Activated B cell treated with CpG ODN at 0.5 μM for 24 hours (primary cell): ENCODE results near the gene MCTS1. TPM values are rescaled to one million over a fixed set of nuclear protein-coding genes. Genes with fewer than 3 reads are reported as not detected.
"Not testable (repeated sequence)": the region's sequence is repeated elsewhere in the genome, so short reads cannot be mapped to it uniquely, and the experiment has no call there.

Source experiments
- ATAC-seq: fragments of 200-7000 bp; cut with Tn5 transposase; one replicate; pipeline ENCODE4 v1.10.0; 2021; ENCODE audit warnings: low read depth, mild to moderate bottlenecking, moderate library complexity
- CTCF ChIA-PET: fragments of 350-600 bp; sonication (Branson Sonifier 250); formaldehyde crosslinking; loops from one replicate; lab custom pipeline; 2021; ENCODE audit warnings: antibody characterized with exemption; lab: Charles Lee
- POLR2A ChIA-PET: fragments of 350-600 bp; sonication (Branson Sonifier 250); formaldehyde crosslinking; loops from one replicate; lab custom pipeline; 2021; ENCODE audit warnings: antibody characterized with exemption; lab: Charles Lee
- DNase-seq: peaks from one replicate; pipeline ENCODE4 v3.0.0; 2022
- H3K27ac Mint-ChIP-seq: one replicate; pipeline ENCODE4 v1.8.0; 2020; ENCODE audit warnings: mixed read lengths
- H3K27me3 Mint-ChIP-seq: one replicate; pipeline ENCODE4 v1.8.0; 2021; ENCODE audit warnings: mixed read lengths
- H3K36me3 Mint-ChIP-seq: one replicate; pipeline ENCODE4 v1.8.0; 2021; ENCODE audit warnings: low read depth, mixed read lengths
- H3K4me1 Mint-ChIP-seq: one replicate; pipeline ENCODE4 v1.8.0; 2021; ENCODE audit warnings: mixed read lengths
- H3K4me3 Mint-ChIP-seq: one replicate; pipeline ENCODE4 v1.8.0; 2020; ENCODE audit warnings: mild to moderate bottlenecking, mixed read lengths
- H3K9me3 Mint-ChIP-seq: one replicate; pipeline ENCODE4 v1.8.0; 2020; ENCODE audit warnings: mixed read lengths
- CTCF ChIP-seq: fragments of 200-600 bp; IDR thresholded peaks from one replicate; pipeline ENCODE4 v1.8.0; 2022; ENCODE audit warnings: antibody characterized with exemption, mild to moderate bottlenecking
- intact Hi-C: fragments of 100-400 bp; cut with micrococcal nuclease; formaldehyde crosslinking; loops from one replicate; pipeline ENCODE4 v1.15.1; 2024
- total RNA-seq: library from RNA; stranded (reverse); gene quantifications from 2 replicates; pipeline ENCODE4 v1.2.3, GENCODE V29; 2022

The MCTS1 gene
- total RNA-seq, 1 donor from 2014 or later = 45.1 TPM

- no peak overlapping the region for H3K4me3 Mint-ChIP-seq
- intact Hi-C loops = no loop called here
- DNase-seq (no peak), ATAC-seq (no peak)
- no peaks in the 10 kb centered on the region for H3K9me3 Mint-ChIP-seq
- H3K36me3 Mint-ChIP-seq = no peaks in the 10 kb centered on the region
- no peaks in the 10 kb centered on the region for H3K4me1 Mint-ChIP-seq
- CTCF ChIA-PET = no interaction called here
- no peak overlapping the region for H3K27ac Mint-ChIP-seq
- H3K27me3 Mint-ChIP-seq = no peaks in the 10 kb centered on the region
- POLR2A ChIA-PET = interaction anchor here (0.7 kb wide), 1 partner anchor 53 kb away, joined by 3 read pairs; no protein-coding TSS in a partner anchor
- TF ChIP-seq CTCF = no peak
Observed at GRCh38 chrX:120642871-120643270, 39.0 kb downstream of the MCTS1 start.

GRCh38 chrX:120647127-120647526 lies 43.2 kb downstream of the MCTS1 start:
- no peak overlapping the region for H3K27ac Mint-ChIP-seq
- CTCF ChIA-PET = no interaction called here
- no peak for ATAC-seq

GRCh38 chrX:120652256-120652655 lies 48.4 kb downstream of the MCTS1 start:
- H3K36me3 Mint-ChIP-seq, H3K27ac Mint-ChIP-seq, DNase-seq, H3K4me3 Mint-ChIP-seq, H3K27me3 Mint-ChIP-seq, ATAC-seq, CTCF ChIA-PET, intact Hi-C loops, H3K9me3 Mint-ChIP-seq: not testable (repeated sequence)
- POLR2A ChIA-PET = interaction anchor here (0.6 kb wide), 1 partner anchor 136 kb away, joined by 7 read pairs; no protein-coding TSS in a partner anchor
- peaks cover 11% of the 10 kb centered on the region for H3K4me1 Mint-ChIP-seq

More at GRCh38 chrX:120647127-120647526, 43.2 kb downstream of the MCTS1 start:
- Mint-ChIP-seq H3K4me1 (peaks cover 11% of the 10 kb centered on the region), H3K9me3 (no peaks in the 10 kb centered on the region), H3K36me3 (no peaks in the 10 kb centered on the region), H3K27me3 (no peaks in the 10 kb centered on the region), H3K4me3 (no peak overlapping the region)
- DNase-seq = no peak
- intact Hi-C loops = no loop called here
- POLR2A ChIA-PET = no interaction called here
- TF ChIP-seq CTCF = no peak

- DNase-seq (no peak), ATAC-seq (no peak)
- ChIA-PET POLR2A (no interaction called here), CTCF (no interaction called here)
- Mint-ChIP-seq H3K27ac (peak overlapping the region; percentile 69), H3K36me3 (no peaks in the 10 kb centered on the region), H3K4me1 (peaks cover 11% of the 10 kb centered on the region), H3K4me3 (no peak overlapping the region), H3K9me3 (peaks cover 4% of the 10 kb centered on the region), H3K27me3 (no peaks in the 10 kb centered on the region)
- no peak for TF ChIP-seq CTCF
- intact Hi-C loops = no loop called here
Observed at GRCh38 chrX:120653000-120653399, 49.1 kb downstream of the MCTS1 start.

GRCh38 chrX:120660637-120661036 lies 56.7 kb downstream of the MCTS1 start:
- no peaks in the 10 kb centered on the region for H3K9me3 Mint-ChIP-seq
- CTCF ChIA-PET = interaction anchor here (0.9 kb wide), 1 partner anchor 162 kb away, joined by 3 read pairs; no protein-coding TSS in a partner anchor
- H3K36me3 Mint-ChIP-seq = no peaks in the 10 kb centered on the region
- peaks cover 4% of the 10 kb centered on the region for H3K4me1 Mint-ChIP-seq
- intact Hi-C loops = loop anchor here (10.0 kb wide), 1 partner anchor 276 kb away; no protein-coding TSS in a partner anchor
- no peak overlapping the region for H3K27ac Mint-ChIP-seq
- POLR2A ChIA-PET = no interaction called here
- no peak for DNase-seq
- no peak overlapping the region for H3K4me3 Mint-ChIP-seq
- no peak for ATAC-seq
- TF ChIP-seq CTCF = no peak
- no peaks in the 10 kb centered on the region for H3K27me3 Mint-ChIP-seq

Other genes starting within 250 kb of the MCTS1 start
- not detected in 2 replicates for gene ATP1B4, start 242.0 kb upstream of the MCTS1 start, total RNA-seq
- 29.7 and 32.6 TPM in 2 replicates for gene LAMP2, start 134.8 kb upstream of the MCTS1 start, total RNA-seq
- gene CUL4B, start 43.1 kb upstream of the MCTS1 start, total RNA-seq = 35.0 and 35.9 TPM in 2 replicates
- gene C1GALT1C1, start 26.0 kb downstream of the MCTS1 start, total RNA-seq = 8.2 and 8.7 TPM in 2 replicates